GM12878 (cell line): ENCODE results near the gene RAB3GAP1. TPM values are rescaled to one million over a fixed set of nuclear protein-coding genes. Genes with fewer than 3 reads are reported as not detected.

Source experiments
- ATAC-seq: fragments of 200-7000 bp; cut with Tn5 transposase; 3 replicates; pipeline ENCODE4 v1.9.1; 2020; ENCODE audit warnings: mild to moderate bottlenecking, moderate library complexity
- BruUV-seq: library from RNA; stranded (reverse); fragments of 400-500 nt; replicated peaks from 2 replicates; lab custom pipeline; 2021; lab: Mats Ljungman, UMichigan
- CTCF ChIA-PET: fragments of 300-600 bp; sonication (Branson Sonifier 250); formaldehyde crosslinking; extraction: SDS; loops from one replicate; lab custom pipeline; 2021; ENCODE audit warnings: inconsistent platforms; lab: Yijun Ruan, JAX
- POLR2A ChIA-PET: fragments of 350-600 bp; formaldehyde crosslinking; extraction: SDS; loops from one replicate; lab custom pipeline; 2021; ENCODE audit warnings: inconsistent platforms; lab: Charles Lee
- RAD21 ChIA-PET: fragments of 300-600 bp; sonication (Branson Sonifier 250); formaldehyde crosslinking; loops from one replicate; lab custom pipeline; 2023; ENCODE audit warnings: antibody characterized with exemption; ENCODE audit not compliant: unreplicated experiment; lab: Charles Lee
- SMC1A ChIA-PET: fragments of 300-600 bp; sonication (Branson Sonifier 250); formaldehyde crosslinking; loops from one replicate; lab custom pipeline; 2023; ENCODE audit not compliant: unreplicated experiment, uncharacterized antibody; lab: Charles Lee
- DNase-seq: peaks from one replicate; pipeline ENCODE4 v3.0.0-alpha.2; 2011; ENCODE audit warnings: low read depth, low spot score
- FAIRE-seq: peaks from 3 replicates; lab custom pipeline; 2011; peaks lifted over from hg19 to GRCh38; lab: Jason Lieb, UNC
- H2AFZ ChIP-seq: 2 replicates; pipeline ENCODE4 v1.6.0; 2011; ENCODE audit warnings: low read depth, low read length, control low read depth; ENCODE audit not compliant: control insufficient read depth
- H3K27ac ChIP-seq: 2 replicates; pipeline ENCODE4 v1.5.1; 2011; ENCODE audit warnings: control low read depth; ENCODE audit not compliant: control insufficient read depth, insufficient read depth
- H3K27me3 ChIP-seq, 2 experiments: replicated peaks in 1 of 2; 2 replicates each; pipeline versions ENCODE4 v1.6.0 to v1.6.1; 2011; ENCODE audit warnings: low read length in 1 of 2; ENCODE audit not compliant: control insufficient read depth in 2 of 2, insufficient read depth in 2 of 2
- H3K36me3 ChIP-seq, 2 experiments: 2 replicates each; pipeline ENCODE4 v1.5.1; 2011; ENCODE audit warnings: low read length in 1 of 2; ENCODE audit not compliant: control insufficient read depth in 2 of 2, insufficient read depth in 2 of 2
- H3K4me1 ChIP-seq: 2 replicates; pipeline ENCODE4 v1.6.1; 2011; ENCODE audit warnings: mild to moderate bottlenecking, low read length, moderate library complexity, mixed read lengths; ENCODE audit not compliant: control insufficient read depth, insufficient read depth
- H3K4me2 ChIP-seq: 2 replicates; pipeline ENCODE4 v1.6.0; 2011; ENCODE audit warnings: control low read depth; ENCODE audit not compliant: control insufficient read depth, insufficient read depth
- H3K4me3 ChIP-seq: fragments of 200-600 bp; sonication (generic); 2 replicates; pipeline ENCODE4 v1.5.1; 2016
- H3K79me2 ChIP-seq: 2 replicates; pipeline ENCODE4 v1.6.0; 2011; ENCODE audit warnings: low read length; ENCODE audit not compliant: control insufficient read depth, insufficient read depth
- H3K9ac ChIP-seq: 2 replicates; pipeline ENCODE4 v1.8.0; 2011; ENCODE audit warnings: low read length, control low read depth, mixed read lengths; ENCODE audit not compliant: control insufficient read depth, insufficient read depth
- H3K9me3 ChIP-seq: replicated peaks from 3 replicates; pipeline ENCODE4 v1.5.1; 2011; ENCODE audit warnings: mild to moderate bottlenecking, low read length; ENCODE audit not compliant: control insufficient read depth, insufficient read depth
- H4K20me1 ChIP-seq: 2 replicates; pipeline ENCODE4 v1.6.0; 2011; ENCODE audit not compliant: control insufficient read depth, insufficient read depth
- CHD1 ChIP-seq: IDR thresholded peaks from 2 replicates; pipeline ENCODE4 v1.6.1; 2012; ENCODE audit warnings: low read depth, low read length, improper control_type of control experiment
- DPF2 ChIP-seq: fragments of 450-650 bp; IDR thresholded peaks from 2 replicates; pipeline ENCODE4 v1.6.1; 2017; ENCODE audit warnings: mild to moderate bottlenecking
- HDAC6 ChIP-seq: fragments of 200-600 bp; sonication (generic); IDR thresholded peaks from one replicate; pipeline ENCODE4 v1.8.0; 2017; ENCODE audit warnings: antibody characterized with exemption; ENCODE audit not compliant: unreplicated experiment
- MXI1 ChIP-seq: fragments of 150-350 bp; IDR thresholded peaks from 2 replicates; pipeline ENCODE4 v1.6.1; 2011; ENCODE audit warnings: low read depth, mild to moderate bottlenecking, inconsistent platforms, low read length, improper control_type of control experiment
- NRF1 ChIP-seq: conservative IDR thresholded peaks from 2 replicates; pipeline ENCODE4 v1.6.1; 2011; ENCODE audit warnings: mild to moderate bottlenecking, low read depth, low read length, improper control_type of control experiment
- PML ChIP-seq: IDR thresholded peaks from 2 replicates; pipeline ENCODE4 v1.6.1; 2012; ENCODE audit warnings: low read length, inconsistent platforms
- SIN3A ChIP-seq: IDR thresholded peaks from 2 replicates; pipeline ENCODE4 v1.6.1; 2012; ENCODE audit warnings: low read depth, low read length, improper control_type of control experiment
- SPI1 ChIP-seq: IDR thresholded peaks from 2 replicates; pipeline ENCODE4 v1.6.1; 2011; ENCODE audit warnings: low read depth, mild to moderate bottlenecking, low read length, moderate library complexity, borderline replicate concordance; ENCODE audit not compliant: insufficient read depth
- SREBF2 ChIP-seq: IDR thresholded peaks from 2 replicates; pipeline ENCODE4 v1.6.1; 2012; ENCODE audit warnings: mild to moderate bottlenecking, low read length
- TAF1 ChIP-seq: IDR thresholded peaks from 2 replicates; pipeline ENCODE4 v1.6.1; 2011; ENCODE audit warnings: mild to moderate bottlenecking, low read depth, low read length, borderline replicate concordance
- TCF12 ChIP-seq: IDR thresholded peaks from 2 replicates; pipeline ENCODE4 v1.6.1; 2011; ENCODE audit warnings: low read depth, mild to moderate bottlenecking, low read length
- TCF7 ChIP-seq: IDR thresholded peaks from 2 replicates; pipeline ENCODE4 v1.6.1; 2014; ENCODE audit warnings: antibody characterized with exemption, borderline replicate concordance
- WGBS: methylation state at CpG from one replicate; pipeline ENCODE4 v1.1.6; 2016; ENCODE audit warnings: low lambda C conversion rate; ENCODE audit not compliant: insufficient replicate concordance, insufficient coverage; ENCODE audit errors: missing lambda C conversion rate; 5-methylcytosine and 5-hydroxymethylcytosine counted together
- in situ Hi-C: fragments of 300-500 bp; cut with MboI; formaldehyde crosslinking; loops from 9 replicates; pipeline ENCODE4 v1.14.3; 2018; ENCODE audit warnings: mixed read lengths
- intact Hi-C: fragments of 100-400 bp; cut with micrococcal nuclease; formaldehyde crosslinking; loops from one replicate; pipeline ENCODE4 v1.14.2; 2022; ENCODE audit not compliant: unreplicated experiment
- polyA plus RNA-seq, 11 experiments: library from polyadenylated mRNA; depleted of rRNA in 4 of 11; unstranded in 6 of 11; stranded (reverse) in 5 of 11; fragments of >200 nt; fragmentation: Nextera tagmentation in 4 of 11; fragmentation: Illumina TruSeq in 1 of 11; extraction: Ambion mirVana in 4 of 11; extraction: Trizol in 1 of 11; gene quantifications; 1 replicate in 1 of 11; 2 replicates in 10 of 11; pipeline versions ENCODE4 v1.2.1 to v1.2.3, GENCODE V29; 2011 to 2016; ENCODE audit warnings: inconsistent platforms in 2 of 11, missing spikeins in 2 of 11, low read depth in 1 of 11
- total RNA-seq, 4 experiments: library from RNA; depleted of rRNA in 3 of 4; stranded (reverse); fragments of >200 nt in 3 of 4; fragmentation: Illumina TruSeq in 1 of 4; extraction: Trizol in 1 of 4; gene quantifications; 2 replicates each; pipeline versions ENCODE4 v1.2.1 to v1.2.3, GENCODE V29; 2013 to 2021
- TF ChIP-seq, protein P1 (sequence below): fragments of 450-650 bp; IDR thresholded peaks from 2 replicates; pipeline ENCODE4 v1.6.1; 2016; ENCODE audit warnings: mild to moderate bottlenecking, moderate library complexity, borderline replicate concordance
- TF ChIP-seq, protein P2 (sequence below): fragments of 450-650 bp; IDR thresholded peaks from 2 replicates; pipeline ENCODE4 v1.6.1; 2017; ENCODE audit warnings: mild to moderate bottlenecking, low read depth, inconsistent platforms; ENCODE audit not compliant: poor library complexity, severe bottlenecking
- TF ChIP-seq, protein P3 (sequence below): IDR thresholded peaks from 2 replicates; pipeline ENCODE4 v1.6.1; 2012; ENCODE audit warnings: low read depth, low read length, improper control_type of control experiment
- TF ChIP-seq, protein P4 (sequence below), 3 experiments: IDR thresholded peaks in 2 of 3; conservative IDR thresholded peaks in 1 of 3; 2 replicates each; pipeline ENCODE4 v1.5.1; 2011; ENCODE audit warnings: low read depth in 3 of 3, low read length in 3 of 3, mild to moderate bottlenecking in 3 of 3, control low read depth in 2 of 3, moderate library complexity in 2 of 3, inconsistent platforms in 1 of 3, mixed read lengths in 1 of 3; ENCODE audit not compliant: control insufficient read depth in 2 of 3, insufficient read depth in 1 of 3; ENCODE audit errors: extremely low read depth in 1 of 3

The RAB3GAP1 gene
- total and polyA plus RNA-seq, 10 of the 15 experiments (the other 5 are each of a cell fraction or from before 2014, with no cell fraction given), result 13.7 to 36.9 (median 21.0) TPM

DNA sequence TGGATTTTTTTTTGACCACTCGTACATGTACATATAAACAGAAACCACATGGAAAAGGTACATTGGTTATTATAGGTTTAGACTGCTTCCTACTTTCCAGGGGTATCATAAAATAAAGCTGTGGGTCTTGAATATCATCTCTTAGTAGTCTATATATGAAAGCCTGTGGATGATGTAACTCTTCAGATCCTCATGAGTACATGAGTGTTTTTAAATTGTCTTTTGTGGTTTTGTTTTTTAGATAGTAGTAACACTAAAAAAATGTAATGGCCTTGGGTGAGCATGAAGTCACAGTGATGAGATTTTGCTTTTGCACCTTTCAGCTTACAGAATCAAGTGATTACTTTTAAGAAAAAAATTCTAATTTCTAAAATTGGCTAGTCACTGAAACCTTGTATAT is 80.2 kb downstream of the RAB3GAP1 start:
- Histone ChIP-seq H3K4me2 (no peak overlapping the region), H2AFZ (no peak overlapping the region), H3K79me2 (no peaks in the 10 kb centered on the region), H3K4me1 (no peaks in the 10 kb centered on the region)
- no peak for ATAC-seq
- ChIA-PET CTCF (interaction anchor here (0.7 to 1.6 kb wide), 3 partner anchors 14 to 666 kb away, joined by 3 read pairs; no protein-coding TSS in a partner anchor), POLR2A (no interaction called here), SMC1A (interaction anchor here (0.6 to 1.2 kb wide), 6 partner anchors 17 to 82 kb away, joined by 3 to 4 read pairs (median 3); no protein-coding TSS in a partner anchor)
- intact Hi-C loops, result no loop called here
- TF ChIP-seq MXI1 (no peak), TAF1 (no peak), SIN3A (no peak), SPI1 (no peak), TCF12 (no peak), DPF2 (no peak), TCF7 (no peak), PML (no peak), SREBF2 (no peak), CHD1 (no peak), HDAC6 (no peak), NRF1 (no peak)
- TF ChIP-seq, protein P1, sequence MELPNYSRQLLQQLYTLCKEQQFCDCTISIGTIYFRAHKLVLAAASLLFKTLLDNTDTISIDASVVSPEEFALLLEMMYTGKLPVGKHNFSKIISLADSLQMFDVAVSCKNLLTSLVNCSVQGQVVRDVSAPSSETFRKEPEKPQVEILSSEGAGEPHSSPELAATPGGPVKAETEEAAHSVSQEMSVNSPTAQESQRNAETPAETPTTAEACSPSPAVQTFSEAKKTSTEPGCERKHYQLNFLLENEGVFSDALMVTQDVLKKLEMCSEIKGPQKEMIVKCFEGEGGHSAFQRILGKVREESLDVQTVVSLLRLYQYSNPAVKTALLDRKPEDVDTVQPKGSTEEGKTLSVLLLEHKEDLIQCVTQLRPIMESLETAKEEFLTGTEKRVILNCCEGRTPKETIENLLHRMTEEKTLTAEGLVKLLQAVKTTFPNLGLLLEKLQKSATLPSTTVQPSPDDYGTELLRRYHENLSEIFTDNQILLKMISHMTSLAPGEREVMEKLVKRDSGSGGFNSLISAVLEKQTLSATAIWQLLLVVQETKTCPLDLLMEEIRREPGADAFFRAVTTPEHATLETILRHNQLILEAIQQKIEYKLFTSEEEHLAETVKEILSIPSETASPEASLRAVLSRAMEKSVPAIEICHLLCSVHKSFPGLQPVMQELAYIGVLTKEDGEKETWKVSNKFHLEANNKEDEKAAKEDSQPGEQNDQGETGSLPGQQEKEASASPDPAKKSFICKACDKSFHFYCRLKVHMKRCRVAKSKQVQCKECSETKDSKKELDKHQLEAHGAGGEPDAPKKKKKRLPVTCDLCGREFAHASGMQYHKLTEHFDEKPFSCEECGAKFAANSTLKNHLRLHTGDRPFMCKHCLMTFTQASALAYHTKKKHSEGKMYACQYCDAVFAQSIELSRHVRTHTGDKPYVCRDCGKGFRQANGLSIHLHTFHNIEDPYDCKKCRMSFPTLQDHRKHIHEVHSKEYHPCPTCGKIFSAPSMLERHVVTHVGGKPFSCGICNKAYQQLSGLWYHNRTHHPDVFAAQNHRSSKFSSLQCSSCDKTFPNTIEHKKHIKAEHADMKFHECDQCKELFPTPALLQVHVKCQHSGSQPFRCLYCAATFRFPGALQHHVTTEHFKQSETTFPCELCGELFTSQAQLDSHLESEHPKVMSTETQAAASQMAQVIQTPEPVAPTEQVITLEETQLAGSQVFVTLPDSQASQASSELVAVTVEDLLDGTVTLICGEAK, result no peak
- TF ChIP-seq, protein P2, sequence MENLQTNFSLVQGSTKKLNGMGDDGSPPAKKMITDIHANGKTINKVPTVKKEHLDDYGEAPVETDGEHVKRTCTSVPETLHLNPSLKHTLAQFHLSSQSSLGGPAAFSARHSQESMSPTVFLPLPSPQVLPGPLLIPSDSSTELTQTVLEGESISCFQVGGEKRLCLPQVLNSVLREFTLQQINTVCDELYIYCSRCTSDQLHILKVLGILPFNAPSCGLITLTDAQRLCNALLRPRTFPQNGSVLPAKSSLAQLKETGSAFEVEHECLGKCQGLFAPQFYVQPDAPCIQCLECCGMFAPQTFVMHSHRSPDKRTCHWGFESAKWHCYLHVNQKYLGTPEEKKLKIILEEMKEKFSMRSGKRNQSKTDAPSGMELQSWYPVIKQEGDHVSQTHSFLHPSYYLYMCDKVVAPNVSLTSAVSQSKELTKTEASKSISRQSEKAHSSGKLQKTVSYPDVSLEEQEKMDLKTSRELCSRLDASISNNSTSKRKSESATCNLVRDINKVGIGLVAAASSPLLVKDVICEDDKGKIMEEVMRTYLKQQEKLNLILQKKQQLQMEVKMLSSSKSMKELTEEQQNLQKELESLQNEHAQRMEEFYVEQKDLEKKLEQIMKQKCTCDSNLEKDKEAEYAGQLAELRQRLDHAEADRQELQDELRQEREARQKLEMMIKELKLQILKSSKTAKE, result no peak
- TF ChIP-seq, protein P3, sequence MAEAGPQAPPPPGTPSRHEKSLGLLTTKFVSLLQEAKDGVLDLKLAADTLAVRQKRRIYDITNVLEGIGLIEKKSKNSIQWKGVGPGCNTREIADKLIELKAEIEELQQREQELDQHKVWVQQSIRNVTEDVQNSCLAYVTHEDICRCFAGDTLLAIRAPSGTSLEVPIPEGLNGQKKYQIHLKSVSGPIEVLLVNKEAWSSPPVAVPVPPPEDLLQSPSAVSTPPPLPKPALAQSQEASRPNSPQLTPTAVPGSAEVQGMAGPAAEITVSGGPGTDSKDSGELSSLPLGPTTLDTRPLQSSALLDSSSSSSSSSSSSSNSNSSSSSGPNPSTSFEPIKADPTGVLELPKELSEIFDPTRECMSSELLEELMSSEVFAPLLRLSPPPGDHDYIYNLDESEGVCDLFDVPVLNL, result no peak
- TF ChIP-seq, protein P4, sequence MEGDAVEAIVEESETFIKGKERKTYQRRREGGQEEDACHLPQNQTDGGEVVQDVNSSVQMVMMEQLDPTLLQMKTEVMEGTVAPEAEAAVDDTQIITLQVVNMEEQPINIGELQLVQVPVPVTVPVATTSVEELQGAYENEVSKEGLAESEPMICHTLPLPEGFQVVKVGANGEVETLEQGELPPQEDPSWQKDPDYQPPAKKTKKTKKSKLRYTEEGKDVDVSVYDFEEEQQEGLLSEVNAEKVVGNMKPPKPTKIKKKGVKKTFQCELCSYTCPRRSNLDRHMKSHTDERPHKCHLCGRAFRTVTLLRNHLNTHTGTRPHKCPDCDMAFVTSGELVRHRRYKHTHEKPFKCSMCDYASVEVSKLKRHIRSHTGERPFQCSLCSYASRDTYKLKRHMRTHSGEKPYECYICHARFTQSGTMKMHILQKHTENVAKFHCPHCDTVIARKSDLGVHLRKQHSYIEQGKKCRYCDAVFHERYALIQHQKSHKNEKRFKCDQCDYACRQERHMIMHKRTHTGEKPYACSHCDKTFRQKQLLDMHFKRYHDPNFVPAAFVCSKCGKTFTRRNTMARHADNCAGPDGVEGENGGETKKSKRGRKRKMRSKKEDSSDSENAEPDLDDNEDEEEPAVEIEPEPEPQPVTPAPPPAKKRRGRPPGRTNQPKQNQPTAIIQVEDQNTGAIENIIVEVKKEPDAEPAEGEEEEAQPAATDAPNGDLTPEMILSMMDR (IDR thresholded peaks at IDR 0.05 in 2 of 3, conservative IDR thresholded peaks at IDR 0.05 in 1 of 3; ENCODE audit: control insufficient read depth in 2 of 3, extremely low read depth in 1 of 3, insufficient read depth in 1 of 3, low read depth in 3 of 3, low read length in 3 of 3), result no peak
- TF ChIP-seq, all 136 proteins: peak for 0
- BruUV-seq, result no TSS peak
- Histone ChIP-seq H3K27me3 (no peaks in the 10 kb centered on the region), H3K9me3 (no peaks in the 10 kb centered on the region), H3K27ac (no peak overlapping the region), H3K9ac (no peak overlapping the region), H4K20me1 (no peaks in the 10 kb centered on the region), H3K4me3 (no peak overlapping the region), H3K36me3 (peaks cover 0 to 17% of the 10 kb centered on the region in 2 experiments)
- FAIRE-seq (no peak), DNase-seq (no peak)
- in situ Hi-C loops, result no loop called here
- WGBS, result 50% methylated on average over 1 of the region's 1 CpG
- RAD21 ChIA-PET, result interaction anchor here (1.8 kb wide), 1 partner anchor 577 kb away, joined by 5 read pairs; no protein-coding TSS in a partner anchor
